NCI-H1436 treated with DMSO at 0.1 percent for 48 hours (cell line): ENCODE results near the gene QPCTL.

Experiments used
- DNase-seq: peaks from one replicate; lab custom pipeline; 2025; lab: John Stamatoyannopoulos, UW

Gene QPCTL

GRCh38 chr19:45692187-45693105 is at the start of gene QPCTL:
TSS of gene QPCTL (plus strand) at chr19:45692666. CDS start at chr19:45692704, 38 bp downstream.
- peak; percentile 97 for DNase-seq

- DNase-seq = peak; percentile 56
Observed at GRCh38 chr19:45643024-45643926, 49.2 kb upstream of the QPCTL start.

GRCh38 chr19:45643927-45644771 is 48.3 kb upstream of the QPCTL start:
- no peak for DNase-seq

- no peak for DNase-seq
Observed at GRCh38 chr19:45645068-45645630, 47.3 kb upstream of the QPCTL start.

GRCh38 chr19:45645631-45646344 is 46.7 kb upstream of the QPCTL start:
- DNase-seq = peak; percentile 52

- DNase-seq = no peak
Observed at GRCh38 chr19:45646345-45646698, 46.1 kb upstream of the QPCTL start.

GRCh38 chr19:45650722-45651121 is 41.7 kb upstream of the QPCTL start:
- DNase-seq = no peak

- no peak for DNase-seq
Observed at GRCh38 chr19:45653634-45654033, 38.8 kb upstream of the QPCTL start.

- DNase-seq = no peak
Observed at GRCh38 chr19:45655073-45655472, 37.4 kb upstream of the QPCTL start.

GRCh38 chr19:45657520-45658167 is 34.8 kb upstream of the QPCTL start:
- no peak for DNase-seq

- DNase-seq = no peak
Observed at GRCh38 chr19:45659096-45659729, 33.3 kb upstream of the QPCTL start.

- DNase-seq = no peak
Observed at GRCh38 chr19:45660636-45661035, 31.8 kb upstream of the QPCTL start.

GRCh38 chr19:45663800-45664199 is 28.7 kb upstream of the QPCTL start:
- DNase-seq = no peak

GRCh38 chr19:45664575-45664974 is 27.9 kb upstream of the QPCTL start:
- no peak for DNase-seq

- DNase-seq = no peak
Observed at GRCh38 chr19:45667620-45668341, 24.7 kb upstream of the QPCTL start, which contains the start of gene GIPR. TSS of gene GIPR (plus strand) at chr19:45668221. CDS start at chr19:45669521, 1,300 bp downstream.

GRCh38 chr19:45668342-45668871 is 24.1 kb upstream of the QPCTL start:
- DNase-seq = no peak

GRCh38 chr19:45670670-45671453 is 21.6 kb upstream of the QPCTL start:
- no peak for DNase-seq

GRCh38 chr19:45674946-45675345 is 17.5 kb upstream of the QPCTL start:
- DNase-seq = no peak
